Left hindlimb (tissue), 1 donor: Measurements from ENCODE around the gene ATP5PO.
"Not testable (repeated sequence)": the region's sequence is repeated elsewhere in the genome, so short reads cannot be mapped to it uniquely, and the experiment has no call there.

Experiments used
- DNase-seq: peaks from one replicate; pipeline ENCODE4 v3.0.0-alpha.2; 2018

The ATP5PO gene

DNA sequence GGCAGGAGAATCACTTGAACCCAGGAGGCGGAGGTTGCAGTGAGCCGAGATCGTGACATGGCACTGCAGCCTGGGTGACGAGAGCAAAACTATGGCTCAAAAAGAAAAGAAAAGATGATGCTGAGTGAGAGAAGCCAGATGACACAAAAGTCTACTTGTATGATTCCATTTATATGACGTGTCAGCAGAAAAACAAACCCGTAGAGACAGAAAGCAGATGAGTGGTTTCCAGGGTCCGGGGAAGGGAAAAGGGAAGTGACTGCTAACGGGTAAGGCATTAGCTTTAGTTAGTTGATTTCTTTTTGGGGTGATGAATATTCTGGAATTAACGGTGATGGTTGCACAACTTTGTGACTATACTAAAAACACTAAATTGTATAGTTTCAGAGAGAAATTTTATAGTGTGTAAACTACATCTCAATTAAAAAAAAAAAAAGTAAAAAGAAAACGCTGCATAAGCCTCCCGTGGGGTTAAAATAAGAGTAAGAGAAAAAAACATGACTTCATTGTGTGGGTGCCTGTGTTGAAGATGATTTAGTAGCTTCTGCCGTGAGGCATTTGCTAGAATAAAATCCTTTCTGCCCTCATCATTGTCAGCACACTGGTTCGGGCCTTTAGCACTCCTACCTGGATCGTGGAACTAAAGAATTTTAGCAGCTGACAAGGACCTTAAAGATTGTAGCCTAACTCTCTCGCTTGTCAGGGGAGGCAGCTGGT is 24.7 kb upstream of the ATP5PO start:
- DNase-seq, result no peak

DNA sequence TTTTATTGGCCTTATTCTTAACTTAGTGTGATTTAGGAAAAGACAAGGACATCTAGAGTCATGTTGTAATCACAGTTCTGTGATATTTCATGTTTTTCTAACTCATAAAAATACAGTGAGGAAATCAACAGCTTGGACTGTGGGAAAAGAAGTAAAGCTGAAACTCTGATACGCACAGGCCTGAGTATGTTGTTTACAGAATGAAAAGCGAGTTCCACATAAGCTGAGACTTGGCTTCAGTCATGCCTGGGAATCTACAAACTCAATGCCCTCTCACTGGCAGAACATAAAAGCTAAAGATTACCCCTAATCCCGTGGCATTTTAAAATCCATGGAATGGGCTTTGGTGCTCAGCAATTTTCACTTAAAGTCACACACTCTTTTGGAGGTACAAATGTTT is 23.6 kb upstream of the ATP5PO start:
- DNase-seq, result no peak

DNA sequence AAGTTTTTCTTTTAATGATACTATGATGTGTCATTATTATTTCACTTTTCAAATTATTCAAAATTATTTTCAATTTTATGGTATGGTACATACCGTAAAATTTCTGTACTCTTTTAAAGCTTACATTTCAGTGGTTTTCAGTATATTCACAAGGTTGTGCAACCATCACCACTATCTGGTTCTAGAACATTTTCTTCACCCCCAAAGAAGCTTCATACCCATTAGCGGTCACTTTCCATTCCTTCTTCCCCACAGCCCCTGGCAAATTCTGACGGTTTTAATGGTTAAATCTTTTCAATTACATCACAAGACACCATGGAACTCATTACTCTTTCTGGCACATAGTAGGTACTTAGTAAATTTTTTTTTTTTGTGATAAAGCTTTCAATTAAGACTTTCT is 22.8 kb upstream of the ATP5PO start:
- no peak for DNase-seq

DNA sequence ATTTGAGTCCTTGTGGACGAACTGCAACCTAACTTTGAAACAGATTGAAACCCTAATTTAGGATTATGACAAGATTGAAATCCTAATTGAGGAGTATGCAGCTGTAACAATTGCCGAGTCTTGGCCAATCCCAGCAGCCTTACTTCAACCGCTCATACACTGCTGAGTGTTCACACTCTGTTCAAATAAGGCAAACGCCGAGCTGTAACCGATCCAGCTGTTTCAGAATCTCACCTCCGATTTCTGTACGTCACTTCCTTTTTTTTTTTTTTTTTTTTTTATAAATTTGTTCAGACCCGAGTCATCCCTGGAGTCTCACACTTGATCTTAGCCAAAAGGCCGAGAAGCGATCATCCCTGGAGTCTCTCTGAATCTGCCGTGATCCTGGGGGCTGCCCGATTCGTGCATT is 22.3 kb upstream of the ATP5PO start:
- no peak for DNase-seq

GRCh38 chr21:33937146-33937545 is 21.5 kb upstream of the ATP5PO start:
- no peak for DNase-seq

GRCh38 chr21:33936301-33937038 is 20.9 kb upstream of the ATP5PO start:
- no peak for DNase-seq

GRCh38 chr21:33932731-33933130 is 17.1 kb upstream of the ATP5PO start:
- no peak for DNase-seq

DNA sequence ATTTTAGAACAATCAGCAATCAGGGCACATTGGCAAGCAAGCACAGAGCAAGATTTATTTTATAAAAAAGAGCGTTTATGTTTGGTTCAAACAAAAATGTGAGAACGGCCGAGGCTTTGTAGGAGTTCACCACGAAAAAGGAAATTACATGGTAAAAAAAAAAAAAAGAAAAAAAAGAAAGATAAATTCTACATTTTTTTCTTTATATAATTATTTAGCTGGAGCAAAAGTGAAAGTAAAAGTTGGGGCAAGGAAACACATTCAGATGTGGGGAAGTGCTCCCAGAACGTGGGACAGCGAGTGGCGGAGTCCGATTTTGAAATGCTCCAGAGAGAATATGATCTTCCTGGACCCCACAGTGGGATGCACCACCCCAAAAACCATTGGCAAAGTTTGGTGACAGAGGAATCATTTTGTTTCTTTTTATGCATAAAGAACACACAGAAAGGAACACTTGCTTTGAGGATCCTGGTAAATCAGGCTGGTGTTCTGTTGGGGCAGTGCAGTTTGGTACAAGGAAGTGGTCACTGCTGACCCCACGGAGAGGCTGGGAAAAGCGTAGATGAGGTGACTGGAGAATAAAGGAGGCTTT is 16.3 kb upstream of the ATP5PO start:
- no peak for DNase-seq

DNA sequence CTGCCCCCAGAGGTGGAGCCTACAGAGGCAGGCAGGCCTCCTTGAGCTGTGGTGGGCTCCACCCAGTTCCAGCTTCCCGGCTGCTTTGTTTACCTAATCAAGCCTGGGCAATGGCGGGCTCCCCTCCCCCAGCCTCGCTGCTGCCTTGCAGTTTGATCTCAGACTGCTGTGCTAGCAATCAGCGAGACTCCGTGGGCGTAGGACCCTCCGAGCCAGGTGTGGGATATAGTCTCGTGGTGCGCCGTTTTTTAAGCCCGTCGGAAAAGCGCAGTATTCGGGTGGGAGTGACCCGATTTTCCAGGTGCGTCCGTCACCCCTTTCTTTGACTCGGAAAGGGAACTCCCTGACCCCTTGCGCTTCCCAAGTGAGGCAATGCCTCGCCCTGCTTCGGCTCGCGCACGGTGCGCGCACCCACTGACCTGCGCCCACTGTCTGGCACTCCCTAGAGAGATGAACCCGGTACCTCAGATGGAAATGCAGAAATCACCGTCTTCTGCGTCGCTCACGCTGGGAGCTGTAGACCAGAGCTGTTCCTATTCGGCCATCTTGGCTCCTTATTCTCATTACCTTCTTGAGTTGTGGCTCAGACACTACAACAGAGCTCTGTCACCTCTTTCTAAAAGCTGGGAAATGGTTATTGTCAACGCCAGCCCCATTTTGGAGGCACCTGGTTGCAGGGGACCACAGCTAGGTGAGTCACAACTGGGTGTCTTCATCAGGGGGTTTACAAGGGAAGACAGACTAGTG is 15.6 kb upstream of the ATP5PO start:
- not testable (repeated sequence) for DNase-seq

- DNase-seq, result not testable (repeated sequence)
These were observed 10.6 kb upstream of the ATP5PO start for GRCh38 chr21:33926248-33926647.

GRCh38 chr21:33924766-33925100 is 9.1 kb upstream of the ATP5PO start:
- DNase-seq, result no peak

GRCh38 chr21:33924079-33924765 is 8.6 kb upstream of the ATP5PO start:
- DNase-seq, result peak; percentile 82

GRCh38 chr21:33917421-33917820 is 1.8 kb upstream of the ATP5PO start:
- DNase-seq, result no peak

- DNase-seq, result no peak
These were observed 580 bp upstream of the ATP5PO start for GRCh38 chr21:33916200-33916567.

DNA sequence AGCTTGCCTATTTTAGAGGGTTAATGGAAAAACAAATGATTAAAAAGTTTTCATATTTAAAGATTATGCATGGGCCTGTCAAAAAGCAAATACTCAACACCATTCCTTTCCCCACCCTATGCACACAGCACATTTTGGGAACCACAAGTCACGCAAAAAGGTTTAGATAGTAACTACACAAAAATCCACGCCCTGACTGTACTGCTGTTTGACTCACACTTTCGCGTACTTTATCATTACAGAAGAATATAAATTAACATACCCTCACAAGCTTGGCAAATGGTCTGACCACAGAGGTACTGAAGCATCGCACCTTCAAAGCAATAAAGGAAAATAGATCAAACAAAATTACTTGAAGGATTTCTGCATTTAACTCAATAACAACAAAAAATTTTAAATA is 1.4 kb downstream of the ATP5PO start:
- DNase-seq, result no peak

DNA sequence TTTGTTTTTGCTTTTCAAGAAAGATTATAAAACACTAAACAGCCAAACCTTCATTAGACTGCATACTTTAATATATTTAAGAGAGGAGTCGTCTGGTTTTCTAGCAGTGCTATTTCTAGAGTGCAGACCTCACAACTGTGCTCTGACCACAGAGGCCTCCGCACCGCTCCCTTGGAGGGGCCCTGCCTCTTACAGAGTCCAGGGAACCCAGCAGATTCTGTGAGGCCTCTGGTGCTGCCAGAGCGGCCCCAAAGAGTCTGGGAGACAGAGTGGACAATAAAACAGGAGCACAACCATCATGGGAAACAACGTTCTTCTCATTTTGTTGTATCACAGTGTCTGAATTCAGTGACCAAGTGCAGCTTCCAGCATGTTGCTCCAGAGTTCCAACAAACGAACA is 5.8 kb downstream of the ATP5PO start:
- DNase-seq, result no peak

- no peak for DNase-seq
These were observed 6.8 kb downstream of the ATP5PO start for GRCh38 chr21:33908760-33909159.

DNA sequence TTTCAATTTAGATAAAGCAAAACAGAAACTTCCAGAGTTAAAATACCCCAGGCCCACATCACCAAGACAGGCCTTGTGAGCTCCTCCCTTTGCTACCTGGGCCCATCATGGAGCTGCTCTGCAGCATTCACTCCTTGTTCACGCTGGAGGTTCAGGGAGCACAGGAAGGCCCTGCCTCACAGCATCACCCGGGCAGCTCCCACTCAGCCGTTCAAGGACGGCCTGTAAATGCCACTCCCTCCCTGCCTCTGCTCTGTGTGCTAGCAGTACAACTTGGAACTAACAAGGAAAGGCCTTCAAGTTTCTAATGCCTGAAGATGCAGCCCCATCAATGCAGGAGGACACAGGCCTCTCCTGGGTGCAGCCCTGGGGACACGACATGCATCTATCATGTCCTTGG is 11.6 kb downstream of the ATP5PO start:
- DNase-seq, result no peak

- DNase-seq, result no peak
These were observed 13.3 kb downstream of the ATP5PO start for GRCh38 chr21:33902349-33902748.

DNA sequence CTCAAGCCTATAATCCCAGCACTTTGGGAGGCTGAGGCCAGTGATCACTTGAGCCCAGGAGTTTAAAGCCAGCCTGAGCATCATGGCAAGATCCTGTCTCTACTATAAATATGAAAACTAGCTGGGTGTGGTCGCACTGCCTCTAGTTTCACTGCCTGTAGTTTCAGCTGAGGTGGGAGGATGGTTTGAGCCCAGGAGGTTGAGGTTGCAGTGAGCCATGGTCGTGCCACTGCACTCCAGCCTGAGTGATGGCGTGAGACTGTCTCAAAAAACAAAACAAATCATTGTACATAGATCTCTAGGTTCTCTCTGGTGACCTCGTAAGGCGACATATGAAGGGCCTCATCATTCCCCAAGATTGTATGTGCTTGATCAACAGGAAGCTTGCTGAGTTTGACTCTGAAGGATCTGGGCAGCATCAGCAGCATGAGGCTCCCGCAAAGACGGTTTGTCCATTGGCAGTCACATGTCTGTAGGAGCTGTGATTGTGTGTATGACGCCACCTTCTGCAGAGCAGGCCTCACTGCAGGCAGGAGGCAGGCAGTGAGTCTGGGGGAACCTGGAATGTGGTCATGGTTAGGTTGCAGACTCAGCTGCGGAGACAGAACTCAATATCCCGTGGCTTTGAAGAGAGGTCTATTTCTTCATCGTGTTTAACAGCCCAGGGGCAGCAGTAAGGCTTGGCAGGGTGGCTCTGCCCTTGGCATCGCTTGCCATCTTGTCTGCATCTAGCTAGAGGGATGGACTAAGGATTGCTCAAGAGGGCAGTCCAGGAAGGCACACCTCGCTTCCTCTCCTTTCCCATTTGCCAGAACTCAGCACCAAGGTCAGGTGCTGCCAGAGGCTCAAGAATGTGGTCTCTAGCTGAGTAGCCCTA is 14.0 kb downstream of the ATP5PO start:
- DNase-seq, result no peak

GRCh38 chr21:33899199-33899598 is 16.4 kb downstream of the ATP5PO start:
- no peak for DNase-seq

DNA sequence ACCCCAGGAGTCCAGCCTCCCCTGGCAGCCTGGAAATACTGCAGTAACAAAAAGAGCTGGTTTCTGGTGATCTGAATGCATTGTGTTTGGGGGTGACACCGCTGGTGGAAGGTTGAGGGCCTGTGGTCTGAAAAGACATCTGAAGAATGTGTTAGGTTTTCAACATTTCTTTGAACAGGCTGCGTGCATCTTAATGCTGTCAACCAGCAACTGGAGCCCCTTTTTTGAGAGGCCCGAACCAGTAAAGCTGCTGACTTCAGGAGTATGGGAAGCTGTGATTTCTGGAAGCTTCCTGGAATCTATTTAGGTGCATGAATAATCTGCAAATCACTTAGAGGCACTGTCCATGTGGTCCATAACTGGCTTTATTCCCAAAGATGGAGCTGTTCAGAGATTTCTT is 17.0 kb downstream of the ATP5PO start:
- no peak for DNase-seq
